HCT116 (cell line): ENCODE results near the gene TIMM29. TPM values are rescaled to one million over a fixed set of nuclear protein-coding genes. Genes with fewer than 3 reads are reported as not detected.
A peak's percentile ranks its signal among the peaks of the same experiment; 100 is the strongest.

ENCODE experiments used
- ATAC-seq: fragments of 200-7000 bp; cut with Tn5 transposase; 2 replicates; pipeline ENCODE4 v1.9.1; 2020; ENCODE audit warnings: mild to moderate bottlenecking, moderate library complexity
- BruUV-seq: library from RNA; stranded (reverse); fragments of 400-500 nt; replicated peaks from 2 replicates; lab custom pipeline; 2021; lab: Mats Ljungman, UMichigan
- CTCF ChIA-PET: fragments of 300-600 bp; sonication (Branson Sonifier 250); formaldehyde crosslinking; loops from one replicate; lab custom pipeline; 2021; ENCODE audit warnings: antibody characterized with exemption; lab: Charles Lee
- POLR2A ChIA-PET: fragments of 300-600, 350-600 bp; sonication (Branson Sonifier 250); formaldehyde crosslinking; loops from one replicate; lab custom pipeline; 2021; ENCODE audit warnings: antibody characterized with exemption; lab: Charles Lee
- RAD21 ChIA-PET, 2 experiments: fragments of 300-600 bp; sonication (Branson Sonifier 250); formaldehyde crosslinking; loops; one replicate each; lab custom pipeline; 2023; ENCODE audit warnings: low total read pairs in 2 of 2; ENCODE audit not compliant: uncharacterized antibody in 2 of 2, unreplicated experiment in 2 of 2, low non-redundant PET in 1 of 2; lab: Charles Lee
- DNase-seq: peaks from one replicate; pipeline ENCODE4 v3.0.0-alpha.2; 2010; ENCODE audit warnings: low read depth, low spot score
- H2AFZ ChIP-seq: fragments of 200-600 bp; shearing (Covaris generic), sonication (generic); 2 replicates; pipeline ENCODE4 v1.6.1; 2017; ENCODE audit warnings: low read depth, mixed run types, mixed read lengths, antibody characterized with exemption, low read length; ENCODE audit not compliant: poor library complexity, severe bottlenecking
- H3K27ac ChIP-seq: 2 replicates; pipeline ENCODE4 v1.5.1; 2012; ENCODE audit warnings: low read depth, low read length
- H3K27me3 ChIP-seq: fragments of 200-600 bp; sonication (generic); 2 replicates; pipeline ENCODE4 v1.6.1; 2016; ENCODE audit warnings: mixed run types, low read length, mixed read lengths; ENCODE audit not compliant: insufficient read depth
- H3K36me3 ChIP-seq, 2 experiments: fragments of 200-500 bp in 1 of 2; fragments of 200-600 bp in 1 of 2; sonication (Bioruptor generic) in 1 of 2; sonication (generic) in 1 of 2; 2 replicates each; pipeline versions ENCODE4 v1.5.1 to v1.6.1; 2014 to 2016; ENCODE audit warnings: low read length in 2 of 2, inconsistent platforms in 1 of 2, mixed read lengths in 1 of 2, mixed run types in 1 of 2; ENCODE audit not compliant: insufficient read depth in 2 of 2, control insufficient read depth in 1 of 2
- H3K4me1 ChIP-seq, 2 experiments: fragments of 200-600 bp in 1 of 2; sonication (generic) in 1 of 2; 2 replicates each; pipeline versions ENCODE4 v1.5.1 to v1.6.1; 2012 to 2017; ENCODE audit warnings: low read length in 2 of 2, inconsistent platforms in 1 of 2, mild to moderate bottlenecking in 1 of 2, mixed read lengths in 1 of 2, mixed run types in 1 of 2, moderate library complexity in 1 of 2; ENCODE audit not compliant: insufficient read depth in 2 of 2, control insufficient read depth in 1 of 2
- H3K4me2 ChIP-seq: fragments of 200-600 bp; sonication (generic); 2 replicates; pipeline ENCODE4 v1.6.1; 2017; ENCODE audit warnings: mixed run types, low read length, mixed read lengths
- H3K4me3 ChIP-seq, 2 experiments: fragments of 200-600 bp in 1 of 2; sonication (generic) in 1 of 2; replicated peaks in 1 of 2; 2 replicates each; pipeline ENCODE4 v1.5.1; 2011 to 2016; ENCODE audit warnings: low read length in 2 of 2, control low read depth in 1 of 2, low read depth in 1 of 2, mild to moderate bottlenecking in 1 of 2, mixed read lengths in 1 of 2, mixed run types in 1 of 2
- H3K79me2 ChIP-seq: fragments of 200-600 bp; sonication (generic); 2 replicates; pipeline ENCODE4 v1.6.1; 2017; ENCODE audit warnings: mild to moderate bottlenecking, mixed run types, low read length, moderate library complexity, mixed read lengths; ENCODE audit not compliant: insufficient read depth
- H3K9ac ChIP-seq: fragments of 200-600 bp; sonication (generic); 2 replicates; pipeline ENCODE4 v1.6.1; 2016; ENCODE audit warnings: low read length, mixed read lengths
- H3K9me2 ChIP-seq: fragments of 200-600 bp; sonication (generic), shearing (Covaris generic); 2 replicates; pipeline ENCODE4 v1.6.1; 2017; ENCODE audit warnings: mixed run types, mild to moderate bottlenecking, moderate library complexity; ENCODE audit not compliant: insufficient read depth
- H3K9me3 ChIP-seq, 2 experiments: fragments of 200-500 bp in 1 of 2; fragments of 200-600 bp in 1 of 2; sonication (Bioruptor generic) in 1 of 2; sonication (generic) in 1 of 2; 2 replicates each; pipeline ENCODE4 v1.6.1; 2014 to 2017; ENCODE audit warnings: low read length in 2 of 2, mixed read lengths in 2 of 2, inconsistent platforms in 1 of 2, low read depth in 1 of 2, mild to moderate bottlenecking in 1 of 2, mixed run types in 1 of 2, moderate library complexity in 1 of 2; ENCODE audit not compliant: control insufficient read depth in 1 of 2, insufficient read depth in 1 of 2
- H4K20me1 ChIP-seq: fragments of 200-600 bp; sonication (generic), shearing (Covaris generic); 2 replicates; pipeline ENCODE4 v1.6.1; 2017; ENCODE audit warnings: mixed run types, mild to moderate bottlenecking, moderate library complexity; ENCODE audit not compliant: insufficient read depth
- POLR2A ChIP-seq: IDR thresholded peaks from 2 replicates; pipeline ENCODE4 v1.7.0; 2011; ENCODE audit warnings: borderline replicate concordance; ENCODE audit not compliant: insufficient read depth, insufficient read length; ENCODE audit errors: extremely low read depth
- intact Hi-C: fragments of 100-400 bp; cut with micrococcal nuclease; formaldehyde crosslinking; loops from 2 replicates; pipeline ENCODE4 v1.10.0; 2022
- total RNA-seq: library from RNA; stranded (reverse); gene quantifications from one replicate; pipeline ENCODE4 v1.2.1, GENCODE V29; 2021; ENCODE audit not compliant: unreplicated experiment
- TF ChIP-seq, protein P1 (sequence below): IDR thresholded peaks from 2 replicates; pipeline ENCODE4 v1.6.1; 2012; ENCODE audit warnings: low read depth
- TF ChIP-seq, protein P2 (sequence below), 3 experiments: fragments of 200-600 bp in 1 of 3; sonication (generic) in 1 of 3; IDR thresholded peaks in 2 of 3; conservative IDR thresholded peaks in 1 of 3; 2 replicates each; pipeline ENCODE4 v1.5.1; 2012 to 2017; ENCODE audit warnings: low read depth in 2 of 3, low read length in 2 of 3, antibody characterized with exemption in 1 of 3, borderline replicate concordance in 1 of 3, control low read depth in 1 of 3, mild to moderate bottlenecking in 1 of 3, mixed read lengths in 1 of 3, mixed run types in 1 of 3, moderate library complexity in 1 of 3; ENCODE audit not compliant: insufficient read depth in 1 of 3

The TIMM29 gene
- total RNA-seq, 1 experiment from 2014 or later, result 20.3 TPM

DNA sequence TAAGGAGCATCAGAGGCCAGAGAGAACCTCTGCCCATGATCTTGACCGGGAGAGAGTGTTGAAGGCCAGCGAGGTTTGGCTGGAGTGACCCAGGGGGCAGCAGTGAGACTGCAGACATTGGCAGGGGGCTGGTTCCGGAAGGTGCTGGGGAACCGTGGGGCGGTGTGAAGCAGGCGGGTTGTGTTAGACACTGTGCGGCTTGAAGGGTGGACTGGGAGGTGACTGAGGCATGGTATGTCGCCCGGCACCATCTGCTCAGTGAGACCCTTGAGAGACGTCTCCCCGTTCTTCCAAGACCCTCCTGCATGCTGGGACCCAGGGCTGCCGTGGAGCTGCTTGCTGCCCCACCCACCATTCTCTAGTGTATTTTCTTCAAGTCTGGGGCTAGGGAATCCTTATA is 32.7 kb upstream of the TIMM29 start:
- no peaks in the 10 kb centered on the region for H3K27me3 ChIP-seq
- no peak overlapping the region for H3K4me2 ChIP-seq
- TF ChIP-seq, protein P1, sequence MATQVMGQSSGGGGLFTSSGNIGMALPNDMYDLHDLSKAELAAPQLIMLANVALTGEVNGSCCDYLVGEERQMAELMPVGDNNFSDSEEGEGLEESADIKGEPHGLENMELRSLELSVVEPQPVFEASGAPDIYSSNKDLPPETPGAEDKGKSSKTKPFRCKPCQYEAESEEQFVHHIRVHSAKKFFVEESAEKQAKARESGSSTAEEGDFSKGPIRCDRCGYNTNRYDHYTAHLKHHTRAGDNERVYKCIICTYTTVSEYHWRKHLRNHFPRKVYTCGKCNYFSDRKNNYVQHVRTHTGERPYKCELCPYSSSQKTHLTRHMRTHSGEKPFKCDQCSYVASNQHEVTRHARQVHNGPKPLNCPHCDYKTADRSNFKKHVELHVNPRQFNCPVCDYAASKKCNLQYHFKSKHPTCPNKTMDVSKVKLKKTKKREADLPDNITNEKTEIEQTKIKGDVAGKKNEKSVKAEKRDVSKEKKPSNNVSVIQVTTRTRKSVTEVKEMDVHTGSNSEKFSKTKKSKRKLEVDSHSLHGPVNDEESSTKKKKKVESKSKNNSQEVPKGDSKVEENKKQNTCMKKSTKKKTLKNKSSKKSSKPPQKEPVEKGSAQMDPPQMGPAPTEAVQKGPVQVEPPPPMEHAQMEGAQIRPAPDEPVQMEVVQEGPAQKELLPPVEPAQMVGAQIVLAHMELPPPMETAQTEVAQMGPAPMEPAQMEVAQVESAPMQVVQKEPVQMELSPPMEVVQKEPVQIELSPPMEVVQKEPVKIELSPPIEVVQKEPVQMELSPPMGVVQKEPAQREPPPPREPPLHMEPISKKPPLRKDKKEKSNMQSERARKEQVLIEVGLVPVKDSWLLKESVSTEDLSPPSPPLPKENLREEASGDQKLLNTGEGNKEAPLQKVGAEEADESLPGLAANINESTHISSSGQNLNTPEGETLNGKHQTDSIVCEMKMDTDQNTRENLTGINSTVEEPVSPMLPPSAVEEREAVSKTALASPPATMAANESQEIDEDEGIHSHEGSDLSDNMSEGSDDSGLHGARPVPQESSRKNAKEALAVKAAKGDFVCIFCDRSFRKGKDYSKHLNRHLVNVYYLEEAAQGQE, result no peak
- TF ChIP-seq, protein P2, sequence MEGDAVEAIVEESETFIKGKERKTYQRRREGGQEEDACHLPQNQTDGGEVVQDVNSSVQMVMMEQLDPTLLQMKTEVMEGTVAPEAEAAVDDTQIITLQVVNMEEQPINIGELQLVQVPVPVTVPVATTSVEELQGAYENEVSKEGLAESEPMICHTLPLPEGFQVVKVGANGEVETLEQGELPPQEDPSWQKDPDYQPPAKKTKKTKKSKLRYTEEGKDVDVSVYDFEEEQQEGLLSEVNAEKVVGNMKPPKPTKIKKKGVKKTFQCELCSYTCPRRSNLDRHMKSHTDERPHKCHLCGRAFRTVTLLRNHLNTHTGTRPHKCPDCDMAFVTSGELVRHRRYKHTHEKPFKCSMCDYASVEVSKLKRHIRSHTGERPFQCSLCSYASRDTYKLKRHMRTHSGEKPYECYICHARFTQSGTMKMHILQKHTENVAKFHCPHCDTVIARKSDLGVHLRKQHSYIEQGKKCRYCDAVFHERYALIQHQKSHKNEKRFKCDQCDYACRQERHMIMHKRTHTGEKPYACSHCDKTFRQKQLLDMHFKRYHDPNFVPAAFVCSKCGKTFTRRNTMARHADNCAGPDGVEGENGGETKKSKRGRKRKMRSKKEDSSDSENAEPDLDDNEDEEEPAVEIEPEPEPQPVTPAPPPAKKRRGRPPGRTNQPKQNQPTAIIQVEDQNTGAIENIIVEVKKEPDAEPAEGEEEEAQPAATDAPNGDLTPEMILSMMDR (IDR thresholded peaks at IDR 0.05 in 2 of 3, conservative IDR thresholded peaks at IDR 0.05 in 1 of 3; ENCODE audit: borderline replicate concordance in 1 of 3, insufficient read depth in 1 of 3, low read depth in 2 of 3, low read length in 2 of 3), result peak in 2 of 3 experiments; percentile 25 to 35; a peak in 2 of 6 replicates
- no peak for TF ChIP-seq POLR2A
- no peaks in the 10 kb centered on the region for H4K20me1 ChIP-seq
- intact Hi-C loops, result no loop called here
- ChIA-PET RAD21 (no interaction called here), POLR2A (no interaction called here), CTCF (no interaction called here)
- no peaks in the 10 kb centered on the region for H3K36me3 ChIP-seq
- peaks cover 92% of the 10 kb centered on the region for H3K79me2 ChIP-seq
- no peak overlapping the region for H3K4me3 ChIP-seq
- no peak overlapping the region for H2AFZ ChIP-seq
- H3K9me3 ChIP-seq, result no peaks in the 10 kb centered on the region
- DNase-seq (no peak), ATAC-seq (peak; percentile 33; the same call in 1 of the 2 replicates)
- no peak overlapping the region for H3K27ac ChIP-seq
- H3K9me2 ChIP-seq, result no peaks in the 10 kb centered on the region
- no peak overlapping the region for H3K9ac ChIP-seq
- no TSS peak for BruUV-seq
- peaks cover 13 to 21% of the 10 kb centered on the region in 2 experiments for H3K4me1 ChIP-seq
